HEK293 (cell line): ENCODE results near the gene GPR107.

ENCODE experiments used
- CTCF ChIA-PET: fragments of 350-600 bp; formaldehyde crosslinking; extraction: SDS; loops from one replicate; lab custom pipeline; 2021; ENCODE audit warnings: antibody characterized with exemption; lab: Yijun Ruan, JAX
- POLR2A ChIA-PET: fragments of 300-600 bp; formaldehyde crosslinking; extraction: SDS; loops from one replicate; lab custom pipeline; 2020; ENCODE audit warnings: antibody characterized with exemption, inconsistent platforms; lab: Yijun Ruan, JAX
- H3K27ac ChIP-seq: fragments of 200-500 bp; sonication (Bioruptor generic); 2 replicates; pipeline ENCODE4 v1.5.1; 2014; ENCODE audit warnings: low read depth, low read length, control low read depth, inconsistent platforms; ENCODE audit errors: extremely low read depth
- H3K36me3 ChIP-seq, 2 experiments: fragments of 200-500 bp in 1 of 2; sonication (Bioruptor generic) in 1 of 2; 1 replicate in 1 of 2; 2 replicates in 1 of 2; pipeline ENCODE4 v1.5.1; 2014 to 2017; ENCODE audit warnings: inconsistent platforms in 2 of 2, low read length in 2 of 2; ENCODE audit not compliant: control insufficient read depth in 2 of 2, insufficient read depth in 1 of 2
- H3K4me1 ChIP-seq: fragments of 200-500 bp; sonication (Bioruptor generic); 2 replicates; pipeline ENCODE4 v1.5.1; 2014; ENCODE audit warnings: mild to moderate bottlenecking, low read length, inconsistent platforms; ENCODE audit not compliant: control insufficient read depth, insufficient read depth
- H3K4me3 ChIP-seq: 2 replicates; pipeline ENCODE4 v1.5.1; 2011; ENCODE audit warnings: low read depth, mild to moderate bottlenecking, control low read depth, low read length, moderate library complexity
- H3K9me3 ChIP-seq: fragments of 200-500 bp; sonication (Bioruptor generic); 2 replicates; pipeline ENCODE4 v1.5.1; 2014; ENCODE audit warnings: low read depth, low read length, inconsistent platforms; ENCODE audit not compliant: control insufficient read depth, insufficient read depth
- BCL11B ChIP-seq: fragments of 450-650 bp; formaldehyde crosslinking; IDR thresholded peaks from 2 replicates; pipeline ENCODE4 v1.5.1; 2016; ENCODE audit warnings: low read depth, missing biosample characterization, missing genetic modification characterization
- EGR2 ChIP-seq: fragments of 450-650 bp; formaldehyde crosslinking; IDR thresholded peaks from 2 replicates; pipeline ENCODE4 v1.5.1; 2016; ENCODE audit warnings: low read depth, missing biosample characterization, missing genetic modification characterization
- PRDM6 ChIP-seq: fragments of 450-650 bp; formaldehyde crosslinking; IDR thresholded peaks from 2 replicates; pipeline ENCODE4 v1.5.1; 2017; ENCODE audit warnings: missing biosample characterization, missing genetic modification characterization
- SCRT2 ChIP-seq: fragments of 450-650 bp; formaldehyde crosslinking; IDR thresholded peaks from 2 replicates; pipeline ENCODE4 v1.5.1; 2016; ENCODE audit warnings: missing biosample characterization, missing genetic modification characterization
- YY2 ChIP-seq: fragments of 450-650 bp; formaldehyde crosslinking; IDR thresholded peaks from 2 replicates; pipeline ENCODE4 v1.5.1; 2016; ENCODE audit warnings: missing biosample characterization, missing genetic modification characterization
- ZFHX2 ChIP-seq: fragments of 450-650 bp; formaldehyde crosslinking; conservative IDR thresholded peaks from 2 replicates; pipeline ENCODE4 v1.5.1; 2016; ENCODE audit warnings: missing biosample characterization, missing genetic modification characterization
- ZIC2 ChIP-seq: fragments of 450-650 bp; formaldehyde crosslinking; IDR thresholded peaks from 2 replicates; pipeline ENCODE4 v1.5.1; 2016; ENCODE audit warnings: missing biosample characterization, missing genetic modification characterization
- ZNF146 ChIP-seq: fragments of 450-650 bp; formaldehyde crosslinking; IDR thresholded peaks from 2 replicates; pipeline ENCODE4 v1.5.1; 2016; ENCODE audit warnings: missing biosample characterization, missing genetic modification characterization
- ZNF155 ChIP-seq: fragments of 450-650 bp; formaldehyde crosslinking; IDR thresholded peaks from 2 replicates; pipeline ENCODE4 v1.5.1; 2016; ENCODE audit warnings: missing biosample characterization, missing genetic modification characterization
- ZNF223 ChIP-seq: fragments of 450-650 bp; formaldehyde crosslinking; IDR thresholded peaks from 2 replicates; pipeline ENCODE4 v1.5.1; 2016; ENCODE audit warnings: missing biosample characterization, missing genetic modification characterization
- ZNF341 ChIP-seq: fragments of 450-650 bp; formaldehyde crosslinking; IDR thresholded peaks from 2 replicates; pipeline ENCODE4; 2016; ENCODE audit warnings: low read depth, missing biosample characterization, missing genetic modification characterization
- ZNF37A ChIP-seq: fragments of 450-650 bp; IDR thresholded peaks from 2 replicates; pipeline ENCODE4 v1.5.1; 2018; ENCODE audit warnings: missing biosample characterization, missing genetic modification characterization
- ZNF426 ChIP-seq: fragments of 450-650 bp; formaldehyde crosslinking; IDR thresholded peaks from 2 replicates; pipeline ENCODE4 v1.5.1; 2017; ENCODE audit warnings: missing biosample characterization, missing genetic modification characterization, mild to moderate bottlenecking, inconsistent platforms, moderate library complexity
- ZNF561 ChIP-seq: fragments of 450-650 bp; IDR thresholded peaks from 2 replicates; pipeline ENCODE4 v1.5.1; 2018; ENCODE audit warnings: missing biosample characterization, missing genetic modification characterization, borderline replicate concordance
- ZNF596 ChIP-seq: fragments of 450-650 bp; IDR thresholded peaks from 2 replicates; pipeline ENCODE4 v1.5.0; 2018; ENCODE audit warnings: missing biosample characterization, mild to moderate bottlenecking, missing genetic modification characterization, moderate library complexity
- ZNF623 ChIP-seq: fragments of 450-650 bp; formaldehyde crosslinking; IDR thresholded peaks from 2 replicates; pipeline ENCODE4 v1.5.1; 2016; ENCODE audit warnings: missing biosample characterization, missing genetic modification characterization
- ZNF624 ChIP-seq: fragments of 450-650 bp; formaldehyde crosslinking; IDR thresholded peaks from 2 replicates; pipeline ENCODE4 v1.5.1; 2017; ENCODE audit warnings: missing biosample characterization, missing genetic modification characterization
- ZNF664 ChIP-seq: fragments of 450-650 bp; formaldehyde crosslinking; IDR thresholded peaks from 2 replicates; pipeline ENCODE4 v1.5.1; 2016; ENCODE audit warnings: missing biosample characterization, missing genetic modification characterization
- ZNF785 ChIP-seq: fragments of 450-650 bp; formaldehyde crosslinking; IDR thresholded peaks from 2 replicates; pipeline ENCODE4 v1.5.1; 2016; ENCODE audit warnings: missing biosample characterization, missing genetic modification characterization
- ZNF830 ChIP-seq: fragments of 450-650 bp; IDR thresholded peaks from 2 replicates; pipeline ENCODE4 v1.5.0; 2018; ENCODE audit warnings: missing biosample characterization, missing genetic modification characterization, low read depth, mild to moderate bottlenecking, moderate library complexity

Gene GPR107

GRCh38 chr9:130143279-130143893 lies 89.7 kb downstream of the GPR107 start (continued):
- no peak for TF ChIP-seq ZNF223 (tag by site-specific recombination)
- no peak for TF ChIP-seq ZNF561 (tag by site-specific recombination)
- TF ChIP-seq BCL11B (tag by site-specific recombination): no peak
- TF ChIP-seq ZNF155: no peak
- no peak for TF ChIP-seq ZNF785 (tag by site-specific recombination)
- TF ChIP-seq ZNF426 (tag by site-specific recombination): no peak
- TF ChIP-seq, all 188 proteins: peak for 0

GRCh38 chr9:130143958-130144366 lies 90.3 kb downstream of the GPR107 start:
- Histone ChIP-seq H3K4me1 (no peaks in the 10 kb centered on the region), H3K36me3 (no peaks in the 10 kb centered on the region), H3K27ac (no peak overlapping the region), H3K4me3 (no peak overlapping the region), H3K9me3 (no peaks in the 10 kb centered on the region)
- TF ChIP-seq ZNF623 (tag by site-specific recombination) (no peak), ZNF37A (tag by site-specific recombination) (no peak), ZIC2 (tag by site-specific recombination) (peak; percentile 43; the same call in 1 of the 2 replicates), EGR2 (tag by site-specific recombination) (peak; percentile 33; the same call in 1 of the 2 replicates), ZNF830 (tag by site-specific recombination) (no peak)
- ChIA-PET CTCF (interaction anchor here (0.9 to 3.3 kb wide), 3 partner anchors 8 to 36 kb away, joined by 3 to 16 read pairs (median 3); no protein-coding TSS in a partner anchor), POLR2A (interaction anchor here (0.6 to 1.0 kb wide), 2 partner anchors 22 to 41 kb away, joined by 3 read pairs; no protein-coding TSS in a partner anchor)

- Histone ChIP-seq H3K4me1 (no peaks in the 10 kb centered on the region), H3K27ac (no peak overlapping the region), H3K9me3 (no peaks in the 10 kb centered on the region)
- POLR2A ChIA-PET: no interaction called here
- TF ChIP-seq ZFHX2 (tag by site-specific recombination): 0 out of 2 replicates have a peak, but pooled peaks have one; percentile 22
- no peak for TF ChIP-seq SCRT2 (tag by site-specific recombination)
- no peak for TF ChIP-seq ZNF596 (tag by site-specific recombination)
- TF ChIP-seq PRDM6 (tag by site-specific recombination): no peak
- no peak for TF ChIP-seq ZNF146 (tag by site-specific recombination)
- peak; percentile 30; the same call in 1 of the 2 replicates for TF ChIP-seq EGR2 (tag by site-specific recombination)
- TF ChIP-seq YY2 (tag by site-specific recombination): no peak
- no peak for TF ChIP-seq ZNF664
- no peak for TF ChIP-seq ZNF341 (tag by site-specific recombination)
- TF ChIP-seq ZNF624 (tag by site-specific recombination): no peak
- TF ChIP-seq, all 188 proteins: peak for 2
- Histone ChIP-seq H3K4me3 (no peak overlapping the region), H3K36me3 (no peaks in the 10 kb centered on the region)
- CTCF ChIA-PET: interaction anchor here (0.6 to 3.3 kb wide), 6 partner anchors 11 to 98 kb away, joined by 3 to 16 read pairs (median 4); no protein-coding TSS in a partner anchor
Measured at GRCh38 chr9:130144703-130145102, 91.0 kb downstream of the GPR107 start.
